ENCODE measurements around the gene CMTM5. TPM values are rescaled to one million over a fixed set of nuclear protein-coding genes. Genes with fewer than 3 reads are reported as not detected.

Gene CMTM5
- total RNA-seq, 8 experiments from 2014 or later = 0.05 to 2.0 (median 0.40) TPM; not detected in 1

GRCh38 chr14:23349156-23349845, 27.5 kb upstream of the CMTM5 start:
- Histone ChIP-seq H3K27ac (no peak overlapping the region), H3K4me3 (no peak overlapping the region), H3K4me1 (replicated peaks in 1 of 2) (peaks cover 0 to 10% of the 10 kb centered on the region in 2 donors)
- in situ Hi-C loops (cut with MboI; ENCODE audit: low pct_unique_long_range_greater_than_20kb in 2 of 9, low sequenced_read_pairs in 9 of 9, unreplicated experiment in 9 of 9) = loop anchor here in 4 of 9 experiments (25.0 kb wide), 2 partner anchors 113 to 213 kb away; partner anchors contain the start of genes AP1G2 (in 2 of the 4), NGDN (in 2 of the 4), THTPA (in 2 of the 4) and ZFHX2 (in 2 of the 4)
- 67 to 92% (median 86%) methylated on average over 1 to 4 of the region's 8 CpGs; no CpG with 5 or more reads in 3 of the 10 experiments for WGBS, 10 experiments
- no peak for ATAC-seq (replicated peaks in 6 of 8)

GRCh38 chr14:23351681-23352505, 25.0 kb upstream of the CMTM5 start:
- Histone ChIP-seq H3K4me3 (peak overlapping the region; percentile 55 to 91 (median 73)), H3K4me1 (replicated peaks in 1 of 2) (peaks cover 0 to 3% of the 10 kb centered on the region in 2 donors), H3K27ac (peak overlapping the region; percentile 81 to 82)
- 40 to 83% (median 55%) methylated on average over 1 to 2 of the region's 61 CpGs; no CpG with 5 or more reads in 6 of the 10 experiments for WGBS, 10 experiments
- in situ Hi-C loops (cut with MboI; ENCODE audit: low pct_unique_long_range_greater_than_20kb in 2 of 9, low sequenced_read_pairs in 9 of 9, unreplicated experiment in 9 of 9) = no loop called here
- ATAC-seq (replicated peaks in 6 of 8) = peak; percentile 17 to 82 (median 76)

- peak within 1 kb of the TSS; percentile 55 to 91 (median 73) for H3K4me3 ChIP-seq
- peaks cover 0 to 3% of the 10 kb centered on the region in 2 donors for H3K4me1 ChIP-seq (replicated peaks in 1 of 2)
- 0% methylated on average over 1 to 4 of the region's 42 CpGs; no CpG with 5 or more reads in 7 of the 10 experiments for WGBS, 10 experiments
- in situ Hi-C loops (cut with MboI; ENCODE audit: low pct_unique_long_range_greater_than_20kb in 2 of 9, low sequenced_read_pairs in 9 of 9, unreplicated experiment in 9 of 9) = no loop called here
- H3K27ac ChIP-seq = peak within 1 kb of the TSS; percentile 81 to 82
- peak; percentile 90 to 99 (median 93) for ATAC-seq (replicated peaks in 6 of 8)
These were observed 24.1 kb upstream of the CMTM5 start, which contains the start of gene SLC22A17 for GRCh38 chr14:23352506-23353432. Gene SLC22A17 (minus strand): TSS chr14:23352887.

GRCh38 chr14:23353433-23353780, 23.4 kb upstream of the CMTM5 start:
- peak overlapping the region in 2 of 5 donors; percentile 80 to 91 for H3K4me3 ChIP-seq
- ATAC-seq (replicated peaks in 6 of 8) = no peak
- H3K27ac ChIP-seq = no peak overlapping the region
- 30 to 100% (median 80%) methylated on average over 1 to 4 of the region's 5 CpGs; no CpG with 5 or more reads in 3 of the 10 experiments for WGBS, 10 experiments
- H3K4me1 ChIP-seq (replicated peaks in 1 of 2) = peaks cover 0 to 3% of the 10 kb centered on the region in 2 donors
- in situ Hi-C loops (cut with MboI; ENCODE audit: low pct_unique_long_range_greater_than_20kb in 2 of 9, low sequenced_read_pairs in 9 of 9, unreplicated experiment in 9 of 9) = no loop called here

- Histone ChIP-seq H3K4me1 (replicated peaks in 1 of 2) (peaks cover 0 to 7% of the 10 kb centered on the region in 2 donors), H3K4me3 (no peak overlapping the region), H3K27ac (no peak overlapping the region)
- 42 to 100% (median 100%) methylated on average over 2 to 4 of the region's 6 CpGs; no CpG with 5 or more reads in 5 of the 10 experiments for WGBS, 10 experiments
- ATAC-seq (replicated peaks in 6 of 8) = no peak
- in situ Hi-C loops (cut with MboI; ENCODE audit: low pct_unique_long_range_greater_than_20kb in 2 of 9, low sequenced_read_pairs in 9 of 9, unreplicated experiment in 9 of 9) = no loop called here
These were observed 21.9 kb upstream of the CMTM5 start for GRCh38 chr14:23354990-23355389.

GRCh38 chr14:23355871-23356435, 20.9 kb upstream of the CMTM5 start:
- in situ Hi-C loops (cut with MboI; ENCODE audit: low pct_unique_long_range_greater_than_20kb in 2 of 9, low sequenced_read_pairs in 9 of 9, unreplicated experiment in 9 of 9) = no loop called here
- WGBS, 10 experiments = 64 to 100% (median 74%) methylated on average over 1 to 4 of the region's 6 CpGs; no CpG with 5 or more reads in 2 of the 10 experiments
- Histone ChIP-seq H3K4me3 (no peak overlapping the region), H3K27ac (no peak overlapping the region), H3K4me1 (replicated peaks in 1 of 2) (peaks cover 0 to 16% of the 10 kb centered on the region in 2 donors)
- ATAC-seq (replicated peaks in 6 of 8) = no peak

- Histone ChIP-seq H3K27ac (no peak overlapping the region), H3K4me1 (replicated peaks in 1 of 2) (peaks cover 0 to 18% of the 10 kb centered on the region in 2 donors), H3K4me3 (no peak overlapping the region)
- no peak for ATAC-seq (replicated peaks in 6 of 8)
- in situ Hi-C loops (cut with MboI; ENCODE audit: low pct_unique_long_range_greater_than_20kb in 2 of 9, low sequenced_read_pairs in 9 of 9, unreplicated experiment in 9 of 9) = no loop called here
- 79 to 100% (median 92%) methylated on average over 1 to 4 of the region's 4 CpGs; no CpG with 5 or more reads in 5 of the 10 experiments for WGBS, 10 experiments
These were observed 20.2 kb upstream of the CMTM5 start for GRCh38 chr14:23356662-23357061.

- 70 to 100% (median 80%) methylated on average over 1 to 6 of the region's 8 CpGs; no CpG with 5 or more reads in 5 of the 10 experiments for WGBS, 10 experiments
- Histone ChIP-seq H3K4me1 (replicated peaks in 1 of 2) (peaks cover 0 to 23% of the 10 kb centered on the region in 2 donors), H3K27ac (no peak overlapping the region), H3K4me3 (no peak overlapping the region)
- no peak for ATAC-seq (replicated peaks in 6 of 8)
- in situ Hi-C loops (cut with MboI; ENCODE audit: low pct_unique_long_range_greater_than_20kb in 2 of 9, low sequenced_read_pairs in 9 of 9, unreplicated experiment in 9 of 9) = no loop called here
These were observed 19.6 kb upstream of the CMTM5 start for GRCh38 chr14:23357261-23357660.

GRCh38 chr14:23358042-23358441, 18.8 kb upstream of the CMTM5 start:
- in situ Hi-C loops (cut with MboI; ENCODE audit: low pct_unique_long_range_greater_than_20kb in 2 of 9, low sequenced_read_pairs in 9 of 9, unreplicated experiment in 9 of 9) = no loop called here
- Histone ChIP-seq H3K4me1 (replicated peaks in 1 of 2) (peaks cover 0 to 23% of the 10 kb centered on the region in 2 donors), H3K27ac (no peak overlapping the region), H3K4me3 (no peak overlapping the region)
- no peak for ATAC-seq (replicated peaks in 6 of 8)
- WGBS, 10 experiments = 50 to 100% (median 72%) methylated on average over 1 to 3 of the region's 3 CpGs; no CpG with 5 or more reads in 1 of the 10 experiments

- Histone ChIP-seq H3K27ac (no peak overlapping the region), H3K4me1 (replicated peaks in 1 of 2) (peaks cover 0 to 24% of the 10 kb centered on the region in 2 donors), H3K4me3 (no peak overlapping the region)
- in situ Hi-C loops (cut with MboI; ENCODE audit: low pct_unique_long_range_greater_than_20kb in 2 of 9, low sequenced_read_pairs in 9 of 9, unreplicated experiment in 9 of 9) = no loop called here
- 52 to 97% (median 72%) methylated on average over 2 to 6 of the region's 12 CpGs; no CpG with 5 or more reads in 5 of the 10 experiments for WGBS, 10 experiments
- no peak for ATAC-seq (replicated peaks in 6 of 8)
These were observed 18.2 kb upstream of the CMTM5 start for GRCh38 chr14:23358553-23359166.

- ATAC-seq (replicated peaks in 6 of 8) = no peak
- Histone ChIP-seq H3K27ac (no peak overlapping the region), H3K4me3 (no peak overlapping the region), H3K4me1 (replicated peaks in 1 of 2) (peaks cover 5 to 30% of the 10 kb centered on the region in 2 donors)
- 100% methylated on average over 2 of the region's 11 CpGs; no CpG with 5 or more reads in 9 of the 10 experiments for WGBS, 10 experiments
- in situ Hi-C loops (cut with MboI; ENCODE audit: low pct_unique_long_range_greater_than_20kb in 2 of 9, low sequenced_read_pairs in 9 of 9, unreplicated experiment in 9 of 9) = no loop called here
These were observed 17.6 kb upstream of the CMTM5 start for GRCh38 chr14:23359167-23359626.

All from motor neuron (in vitro differentiated cells).